Astrocyte (in vitro differentiated cells and primary cell): Measurements from ENCODE around the gene EDEM3. TPM values are rescaled to one million over a fixed set of nuclear protein-coding genes. Genes with fewer than 3 reads are reported as not detected.

Experiments used
- DNase-seq: peaks from one replicate; pipeline ENCODE4 v3.0.0-alpha.2; 2010; ENCODE audit warnings: low read depth
- FAIRE-seq: peaks from 2 replicates; lab custom pipeline; 2011; peaks lifted over from hg19 to GRCh38; lab: Jason Lieb, UNC
- H2AFZ ChIP-seq: 2 replicates; pipeline ENCODE4 v1.6.0; 2012; ENCODE audit warnings: low read depth, low read length, inconsistent platforms
- H3K27ac ChIP-seq: 2 replicates; pipeline ENCODE4 v1.5.1; 2011; ENCODE audit warnings: low read depth, low read length, inconsistent platforms
- H3K27me3 ChIP-seq: 2 replicates; pipeline ENCODE4 v1.6.0; 2011; ENCODE audit warnings: low read length, inconsistent platforms; ENCODE audit not compliant: insufficient read depth
- H3K36me3 ChIP-seq: 2 replicates; pipeline ENCODE4 v1.5.1; 2011; ENCODE audit warnings: low read length, inconsistent platforms; ENCODE audit not compliant: insufficient read depth
- H3K4me1 ChIP-seq: 2 replicates; pipeline ENCODE4 v1.5.1; 2011; ENCODE audit warnings: low read length, inconsistent platforms; ENCODE audit not compliant: insufficient read depth
- H3K4me2 ChIP-seq: 2 replicates; pipeline ENCODE4 v1.6.0; 2012; ENCODE audit warnings: low read length, inconsistent platforms
- H3K4me3 ChIP-seq: 2 replicates; pipeline ENCODE4 v1.5.1; 2011; ENCODE audit warnings: low read depth, mild to moderate bottlenecking, low read length, inconsistent platforms; ENCODE audit not compliant: insufficient read depth
- H3K79me2 ChIP-seq: 2 replicates; pipeline ENCODE4 v1.6.0; 2012; ENCODE audit warnings: mild to moderate bottlenecking, low read length, inconsistent platforms; ENCODE audit not compliant: insufficient read depth
- H3K9ac ChIP-seq: 2 replicates; pipeline ENCODE4 v1.6.0; 2012; ENCODE audit warnings: mild to moderate bottlenecking, low read length, inconsistent platforms
- H3K9me3 ChIP-seq: 2 replicates; pipeline ENCODE4 v1.5.1; 2012; ENCODE audit warnings: low read depth, mild to moderate bottlenecking, low read length, inconsistent platforms; ENCODE audit not compliant: insufficient read depth
- H4K20me1 ChIP-seq: 2 replicates; pipeline ENCODE4 v1.6.0; 2012; ENCODE audit warnings: low read length, inconsistent platforms; ENCODE audit not compliant: insufficient read depth
- H3K27ac Mint-ChIP-seq: one replicate; pipeline ENCODE4 v1.8.0; 2021; ENCODE audit warnings: mild to moderate bottlenecking, mixed read lengths; ENCODE audit not compliant: unreplicated experiment
- H3K27me3 Mint-ChIP-seq: one replicate; pipeline ENCODE4 v1.8.0; 2021; ENCODE audit warnings: low read depth, mixed read lengths; ENCODE audit not compliant: unreplicated experiment
- H3K36me3 Mint-ChIP-seq: one replicate; pipeline ENCODE4 v1.8.0; 2021; ENCODE audit warnings: low read depth, mixed read lengths; ENCODE audit not compliant: unreplicated experiment
- H3K4me1 Mint-ChIP-seq: one replicate; pipeline ENCODE4 v1.8.0; 2021; ENCODE audit warnings: low read depth, mixed read lengths; ENCODE audit not compliant: unreplicated experiment
- H3K4me3 Mint-ChIP-seq: one replicate; pipeline ENCODE4 v1.8.0; 2021; ENCODE audit warnings: mild to moderate bottlenecking, moderate library complexity, mixed read lengths; ENCODE audit not compliant: unreplicated experiment
- H3K9me3 Mint-ChIP-seq: one replicate; pipeline ENCODE4 v1.8.0; 2021; ENCODE audit warnings: mild to moderate bottlenecking, mixed read lengths; ENCODE audit not compliant: unreplicated experiment
- EZH2 ChIP-seq: IDR thresholded peaks from 2 replicates; pipeline ENCODE4 v1.6.1; 2012; ENCODE audit warnings: mild to moderate bottlenecking, low read length, inconsistent platforms; ENCODE audit not compliant: insufficient read depth
- total RNA-seq: library from RNA; stranded (reverse); gene quantifications from 2 replicates; pipeline ENCODE4 v1.2.1, GENCODE V29; 2021
- TF ChIP-seq, protein P1 (sequence below): IDR thresholded peaks from 2 replicates; pipeline ENCODE4 v1.5.1; 2011; ENCODE audit warnings: low read depth, mild to moderate bottlenecking, inconsistent platforms, low read length, moderate library complexity; ENCODE audit not compliant: insufficient read depth

Gene EDEM3
- total RNA-seq, 1 donor from 2014 or later, result 36.7 TPM

DNA sequence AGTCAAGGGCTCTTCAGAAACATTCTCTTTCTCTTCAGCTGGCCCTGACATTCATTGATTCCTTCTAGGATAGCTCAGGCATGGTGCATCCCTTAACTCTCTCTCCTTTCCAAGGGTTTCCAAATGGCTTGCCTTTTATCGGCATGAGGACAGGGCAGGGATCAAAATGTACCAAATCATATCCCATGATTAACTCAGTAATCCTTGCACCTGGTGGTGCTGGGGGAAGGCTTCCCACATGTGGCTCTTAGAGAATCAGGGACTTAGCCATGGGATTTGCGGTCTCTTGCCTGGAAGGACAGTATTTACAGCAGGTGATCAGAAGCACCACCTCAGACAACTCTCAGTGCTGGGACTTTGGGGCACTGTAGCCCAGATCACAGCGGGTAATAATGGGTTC lies 46.2 kb upstream of the EDEM3 start:
- no peak for TF ChIP-seq EZH2
- TF ChIP-seq, protein P1, sequence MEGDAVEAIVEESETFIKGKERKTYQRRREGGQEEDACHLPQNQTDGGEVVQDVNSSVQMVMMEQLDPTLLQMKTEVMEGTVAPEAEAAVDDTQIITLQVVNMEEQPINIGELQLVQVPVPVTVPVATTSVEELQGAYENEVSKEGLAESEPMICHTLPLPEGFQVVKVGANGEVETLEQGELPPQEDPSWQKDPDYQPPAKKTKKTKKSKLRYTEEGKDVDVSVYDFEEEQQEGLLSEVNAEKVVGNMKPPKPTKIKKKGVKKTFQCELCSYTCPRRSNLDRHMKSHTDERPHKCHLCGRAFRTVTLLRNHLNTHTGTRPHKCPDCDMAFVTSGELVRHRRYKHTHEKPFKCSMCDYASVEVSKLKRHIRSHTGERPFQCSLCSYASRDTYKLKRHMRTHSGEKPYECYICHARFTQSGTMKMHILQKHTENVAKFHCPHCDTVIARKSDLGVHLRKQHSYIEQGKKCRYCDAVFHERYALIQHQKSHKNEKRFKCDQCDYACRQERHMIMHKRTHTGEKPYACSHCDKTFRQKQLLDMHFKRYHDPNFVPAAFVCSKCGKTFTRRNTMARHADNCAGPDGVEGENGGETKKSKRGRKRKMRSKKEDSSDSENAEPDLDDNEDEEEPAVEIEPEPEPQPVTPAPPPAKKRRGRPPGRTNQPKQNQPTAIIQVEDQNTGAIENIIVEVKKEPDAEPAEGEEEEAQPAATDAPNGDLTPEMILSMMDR, result no peak
- Histone ChIP-seq H2AFZ (no peak overlapping the region), H3K4me3 (no peak overlapping the region), H3K4me2 (no peak overlapping the region), H3K9ac (no peak overlapping the region), H3K36me3 (no peaks in the 10 kb centered on the region), H3K27me3 (no peaks in the 10 kb centered on the region), H4K20me1 (no peaks in the 10 kb centered on the region), H3K9me3 (no peaks in the 10 kb centered on the region), H3K79me2 (no peaks in the 10 kb centered on the region), H3K27ac (no peak overlapping the region), H3K4me1 (no peaks in the 10 kb centered on the region)
- Mint-ChIP-seq H3K4me1 (no peaks in the 10 kb centered on the region), H3K9me3 (no peaks in the 10 kb centered on the region), H3K27me3 (no peaks in the 10 kb centered on the region), H3K36me3 (peaks cover under 1% of the 10 kb centered on the region), H3K27ac (no peak overlapping the region), H3K4me3 (no peak overlapping the region)
- FAIRE-seq (no peak), DNase-seq (no peak)

GRCh38 chr1:184793967-184794366 lies 39.3 kb upstream of the EDEM3 start:
- peaks cover 19% of the 10 kb centered on the region for H3K4me1 ChIP-seq
- H3K4me2 ChIP-seq, result no peak overlapping the region
- H2AFZ ChIP-seq, result no peak overlapping the region
- no peak for TF ChIP-seq EZH2
- TF ChIP-seq, protein P1, result no peak
- no peak overlapping the region for H3K27ac Mint-ChIP-seq
- H3K27ac ChIP-seq, result no peak overlapping the region
- H3K4me3 ChIP-seq, result no peak overlapping the region
- H3K9me3 ChIP-seq, result no peaks in the 10 kb centered on the region
- peaks cover 15% of the 10 kb centered on the region for H3K4me1 Mint-ChIP-seq
- peaks cover 2% of the 10 kb centered on the region for H3K36me3 Mint-ChIP-seq
- FAIRE-seq, result no peak
- no peaks in the 10 kb centered on the region for H3K36me3 ChIP-seq
- H3K79me2 ChIP-seq, result no peaks in the 10 kb centered on the region
- H3K9ac ChIP-seq, result no peak overlapping the region
- DNase-seq, result no peak
- H3K27me3 Mint-ChIP-seq, result no peaks in the 10 kb centered on the region
- H3K4me3 Mint-ChIP-seq, result no peak overlapping the region
- H3K27me3 ChIP-seq, result no peaks in the 10 kb centered on the region
- H4K20me1 ChIP-seq, result no peaks in the 10 kb centered on the region
- peaks cover under 1% of the 10 kb centered on the region for H3K9me3 Mint-ChIP-seq

- Mint-ChIP-seq H3K9me3 (peaks cover 6% of the 10 kb centered on the region), H3K36me3 (peaks cover 2% of the 10 kb centered on the region), H3K4me3 (no peak overlapping the region), H3K27ac (peak overlapping the region; percentile 17), H3K27me3 (no peaks in the 10 kb centered on the region), H3K4me1 (peaks cover 15% of the 10 kb centered on the region)
- TF ChIP-seq, protein P1, result no peak
- TF ChIP-seq EZH2, result no peak
- FAIRE-seq (peak; percentile 99), DNase-seq (peak; percentile 98)
- no peaks in the 10 kb centered on the region for H3K9me3 ChIP-seq
- peak overlapping the region; percentile 77 for H3K9ac ChIP-seq
- H3K79me2 ChIP-seq, result no peaks in the 10 kb centered on the region
- no peaks in the 10 kb centered on the region for H3K27me3 ChIP-seq
- H2AFZ ChIP-seq, result peak overlapping the region; percentile 92
- no peaks in the 10 kb centered on the region for H3K36me3 ChIP-seq
- H3K4me1 ChIP-seq, result peaks cover 19% of the 10 kb centered on the region
- peak overlapping the region; percentile 30 for H3K4me3 ChIP-seq
- peak overlapping the region; percentile 96 for H3K27ac ChIP-seq
- H4K20me1 ChIP-seq, result no peaks in the 10 kb centered on the region
- H3K4me2 ChIP-seq, result peak overlapping the region; percentile 75
These were observed 37.9 kb upstream of the EDEM3 start for GRCh38 chr1:184792450-184792969.
